HG03066 (cell line): ENCODE data around the gene PAK5.

Source experiments
- ATAC-seq: cut with Tn5 transposase; IDR thresholded peaks from one replicate; pipeline ENCODE4 v1.9.1; 2021; ENCODE audit warnings: low read depth; ENCODE audit not compliant: unreplicated experiment

PAK5 gene

GRCh38 chr20:9838378-9839295 is at the start of gene PAK5:
Gene PAK5 (minus strand): TSS chr20:9839076. CDS start chr20:9644328, 194,748 bp downstream.
- no peak for ATAC-seq

GRCh38 chr20:9887706-9888105 is 48.8 kb upstream of the PAK5 start:
- ATAC-seq, result no peak

GRCh38 chr20:9886227-9886626 is 47.4 kb upstream of the PAK5 start:
- ATAC-seq, result no peak

GRCh38 chr20:9884666-9885065 is 45.8 kb upstream of the PAK5 start:
- ATAC-seq, result no peak

- no peak for ATAC-seq
These were observed 45.2 kb upstream of the PAK5 start for GRCh38 chr20:9884061-9884460.

GRCh38 chr20:9877932-9878495 is 39.1 kb upstream of the PAK5 start:
- no peak for ATAC-seq

- no peak for ATAC-seq
These were observed 28.5 kb upstream of the PAK5 start for GRCh38 chr20:9867196-9867980.

GRCh38 chr20:9852566-9852965 is 13.7 kb upstream of the PAK5 start:
- ATAC-seq, result no peak

- ATAC-seq, result no peak
These were observed 750 bp upstream of the PAK5 start for GRCh38 chr20:9839626-9840025.

- no peak for ATAC-seq
These were observed 870 bp downstream of the PAK5 start for GRCh38 chr20:9838035-9838377.

- no peak for ATAC-seq
These were observed 1.2 kb downstream of the PAK5 start for GRCh38 chr20:9837634-9838033.

GRCh38 chr20:9835302-9835701 is 3.6 kb downstream of the PAK5 start:
- ATAC-seq, result no peak

GRCh38 chr20:9831032-9831431 is 7.8 kb downstream of the PAK5 start:
- ATAC-seq, result no peak

GRCh38 chr20:9829835-9830234 is 9.0 kb downstream of the PAK5 start:
- no peak for ATAC-seq

- no peak for ATAC-seq
These were observed 21.2 kb downstream of the PAK5 start for GRCh38 chr20:9817654-9818053.

- no peak for ATAC-seq
These were observed 23.2 kb downstream of the PAK5 start for GRCh38 chr20:9815632-9816031.

GRCh38 chr20:9810738-9811137 is 28.1 kb downstream of the PAK5 start:
- ATAC-seq, result no peak

GRCh38 chr20:9809271-9809670 is 29.6 kb downstream of the PAK5 start:
- ATAC-seq, result no peak

GRCh38 chr20:9808166-9808565 is 30.7 kb downstream of the PAK5 start:
- ATAC-seq, result no peak

- ATAC-seq, result no peak
These were observed 31.7 kb downstream of the PAK5 start for GRCh38 chr20:9807136-9807535.

GRCh38 chr20:9800421-9800820 is 38.5 kb downstream of the PAK5 start:
- ATAC-seq, result no peak
